B cell (primary cell): ENCODE data around the gene ZNF607. TPM values are rescaled to one million over a fixed set of nuclear protein-coding genes. Genes with fewer than 3 reads are reported as not detected.

ENCODE experiments used
- ATAC-seq: fragments of 200-7000 bp; cut with Tn5 transposase; one replicate; pipeline ENCODE4 v1.10.0; 2021; ENCODE audit warnings: low read depth, mild to moderate bottlenecking, moderate number of reproducible peaks, moderate library complexity
- CTCF ChIA-PET: fragments of 350-600 bp; sonication (Branson Sonifier 250); formaldehyde crosslinking; loops from one replicate; lab custom pipeline; 2021; ENCODE audit warnings: antibody characterized with exemption, inconsistent platforms; lab: Charles Lee
- POLR2A ChIA-PET: fragments of 350-600 bp; sonication (Branson Sonifier 250); formaldehyde crosslinking; loops from one replicate; lab custom pipeline; 2021; ENCODE audit warnings: antibody characterized with exemption; lab: Charles Lee
- DNase-seq: peaks from one replicate; pipeline ENCODE4 v3.0.0; 2013
- H2AFZ ChIP-seq: 2 replicates; pipeline ENCODE4 v1.6.1; 2012; ENCODE audit warnings: mild to moderate bottlenecking, low read depth, low read length; ENCODE audit not compliant: insufficient read depth, poor library complexity, severe bottlenecking
- H3K27ac ChIP-seq, 2 donors: 1 replicate in 1 of 2; 2 replicates in 1 of 2; pipeline ENCODE4 v1.5.1; 2012 to 2013; ENCODE audit warnings: low read length in 2 of 2, mild to moderate bottlenecking in 2 of 2, moderate library complexity in 1 of 2
- H3K27me3 ChIP-seq, 4 experiments: fragments of 200-600 bp in 1 of 4; sonication (generic) in 1 of 4; replicated peaks in 1 of 4; 1 replicate in 2 of 4; 2 replicates in 2 of 4; pipeline versions ENCODE4 v1.6.1 to v1.7.0; 2013 to 2016; ENCODE audit warnings: low read length in 3 of 4, mild to moderate bottlenecking in 2 of 4, mixed read lengths in 1 of 4, moderate library complexity in 1 of 4; ENCODE audit not compliant: insufficient read depth in 4 of 4, control insufficient read depth in 3 of 4; ENCODE audit errors: control extremely low read depth in 1 of 4
- H3K36me3 ChIP-seq, 2 experiments: replicated peaks in 1 of 2; 1 replicate in 1 of 2; 2 replicates in 1 of 2; pipeline versions ENCODE4 v1.6.1 to v1.7.1; 2013; ENCODE audit warnings: low read length in 1 of 2; ENCODE audit not compliant: insufficient read depth in 2 of 2, control insufficient read depth in 1 of 2; ENCODE audit errors: control extremely low read depth in 1 of 2, extremely low read depth in 1 of 2
- H3K4me1 ChIP-seq, 2 donors: fragments of 200-600 bp in 1 of 2; sonication (generic) in 1 of 2; 1 replicate in 1 of 2; 2 replicates in 1 of 2; pipeline versions ENCODE4 v1.5.1 to v1.6.1; 2013 to 2017; ENCODE audit warnings: low read length in 2 of 2; ENCODE audit not compliant: control insufficient read depth in 2 of 2, insufficient read depth in 2 of 2
- H3K4me2 ChIP-seq: replicated peaks from 2 replicates; pipeline ENCODE3; 2012; ENCODE audit warnings: mild to moderate bottlenecking, low read depth, low read length; ENCODE audit not compliant: poor library complexity, severe bottlenecking
- H3K4me3 ChIP-seq, 5 experiments: fragments of 200-600 bp in 1 of 5; sonication (generic) in 1 of 5; 1 replicate in 3 of 5; 2 replicates in 2 of 5; pipeline versions ENCODE4 v1.5.1 to v1.7.0; 2011 to 2016; ENCODE audit warnings: low read length in 4 of 5, mild to moderate bottlenecking in 4 of 5, low read depth in 2 of 5, control low read depth in 1 of 5, moderate library complexity in 1 of 5; ENCODE audit not compliant: insufficient read depth in 1 of 5; ENCODE audit errors: control extremely low read depth in 1 of 5, extremely low read depth in 1 of 5
- H3K79me2 ChIP-seq: fragments of 200-600 bp; sonication (generic); one replicate; pipeline ENCODE4 v1.6.0; 2016; ENCODE audit warnings: low read length; ENCODE audit not compliant: control insufficient read depth, insufficient read depth
- H3K9ac ChIP-seq: fragments of 200-600 bp; sonication (generic); 2 replicates; pipeline ENCODE4 v1.6.1; 2017; ENCODE audit warnings: mild to moderate bottlenecking, low read length, moderate library complexity
- H3K9me3 ChIP-seq, 3 donors: one replicate each; pipeline versions ENCODE4 v1.6.1 to v1.7.1; 2013; ENCODE audit warnings: low read length in 2 of 3; ENCODE audit not compliant: control insufficient read depth in 2 of 3, insufficient read depth in 1 of 3; ENCODE audit errors: control extremely low read depth in 1 of 3
- H4K20me1 ChIP-seq: 2 replicates; pipeline ENCODE4 v1.6.0; 2012; ENCODE audit warnings: mild to moderate bottlenecking, low read length; ENCODE audit not compliant: insufficient read depth, control insufficient read depth, poor library complexity, severe bottlenecking
- H3K27ac Mint-ChIP-seq: one replicate; pipeline ENCODE4 v1.8.0; 2021; ENCODE audit warnings: mixed read lengths
- H3K27me3 Mint-ChIP-seq: one replicate; pipeline ENCODE4 v1.8.0; 2021; ENCODE audit warnings: mixed read lengths
- H3K4me1 Mint-ChIP-seq: one replicate; pipeline ENCODE4 v1.8.0; 2021; ENCODE audit warnings: mixed read lengths
- H3K4me3 Mint-ChIP-seq: one replicate; pipeline ENCODE4 v1.8.0; 2021; ENCODE audit warnings: mixed read lengths
- H3K9me3 Mint-ChIP-seq: one replicate; pipeline ENCODE4 v1.8.0; 2022; ENCODE audit warnings: mixed read lengths; ENCODE audit not compliant: insufficient read depth
- EZH2 ChIP-seq: IDR thresholded peaks from 2 replicates; pipeline ENCODE4 v1.6.1; 2012; ENCODE audit warnings: borderline replicate concordance, low read depth, mild to moderate bottlenecking, moderate library complexity, low read length; ENCODE audit not compliant: insufficient read depth, poor library complexity, severe bottlenecking
- WGBS: methylation state at CpG from one replicate; pipeline ENCODE4 v1.1.5; 2013; ENCODE audit warnings: missing lambda C conversion rate; ENCODE audit not compliant: insufficient coverage; 5-methylcytosine and 5-hydroxymethylcytosine counted together
- intact Hi-C: fragments of 100-400 bp; cut with micrococcal nuclease; formaldehyde crosslinking; loops from one replicate; pipeline ENCODE4 v1.10.0; 2022
- polyA plus RNA-seq: library from polyadenylated mRNA; depleted of rRNA; stranded (reverse); fragments of >200 nt; gene quantifications from 2 replicates; pipeline ENCODE4 v1.2.3, GENCODE V29; 2012
- total RNA-seq, 2 donors: library from RNA; stranded (reverse); fragments of 120-200 nt in 1 of 2; gene quantifications; 1 replicate in 1 of 2; 2 replicates in 1 of 2; pipeline versions ENCODE4 v1.2.3 to v1.2.4, GENCODE V29; 2013 to 2022
- TF ChIP-seq, protein P1 (sequence below): fragments of 200-600 bp; IDR thresholded peaks from one replicate; pipeline ENCODE4 v1.8.0; 2022; ENCODE audit warnings: antibody characterized with exemption, mild to moderate bottlenecking

Gene ZNF607
- total and polyA plus RNA-seq, 2 donors (not counting 1 experiment from before 2014, with no cell fraction given), result 4.4 to 21.5 TPM

DNA sequence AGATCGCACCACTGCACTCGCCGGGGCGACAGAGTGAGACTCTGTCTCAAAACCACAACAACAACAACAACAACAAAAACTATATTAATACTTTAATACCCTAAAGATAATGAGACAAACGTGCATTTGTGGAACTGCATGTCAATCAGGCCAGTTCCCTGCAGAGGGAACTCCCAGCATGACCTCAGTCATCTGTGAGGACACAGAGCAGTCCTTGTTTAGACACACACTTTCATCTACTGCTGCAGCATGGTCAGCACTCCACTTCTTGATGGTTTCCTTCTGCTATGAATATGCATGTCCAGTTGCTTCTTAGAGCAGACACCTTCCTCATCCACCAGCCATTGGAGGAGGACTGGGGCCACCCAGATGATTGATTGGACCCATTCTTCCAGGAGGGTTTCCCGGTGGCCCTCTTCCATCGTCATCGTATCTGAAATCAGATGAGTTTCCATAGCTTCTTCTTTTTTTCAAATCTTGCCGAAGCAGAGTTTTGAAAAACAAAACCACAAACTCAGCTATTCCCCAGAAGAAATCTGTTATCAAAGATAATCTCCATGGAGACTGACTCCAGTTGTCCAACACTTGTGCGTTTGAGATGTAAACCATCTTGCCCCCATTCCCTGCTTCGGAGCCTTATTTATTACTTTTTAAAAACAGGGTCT is 26.5 kb downstream of the ZNF607 start:
- TF ChIP-seq, protein P1, sequence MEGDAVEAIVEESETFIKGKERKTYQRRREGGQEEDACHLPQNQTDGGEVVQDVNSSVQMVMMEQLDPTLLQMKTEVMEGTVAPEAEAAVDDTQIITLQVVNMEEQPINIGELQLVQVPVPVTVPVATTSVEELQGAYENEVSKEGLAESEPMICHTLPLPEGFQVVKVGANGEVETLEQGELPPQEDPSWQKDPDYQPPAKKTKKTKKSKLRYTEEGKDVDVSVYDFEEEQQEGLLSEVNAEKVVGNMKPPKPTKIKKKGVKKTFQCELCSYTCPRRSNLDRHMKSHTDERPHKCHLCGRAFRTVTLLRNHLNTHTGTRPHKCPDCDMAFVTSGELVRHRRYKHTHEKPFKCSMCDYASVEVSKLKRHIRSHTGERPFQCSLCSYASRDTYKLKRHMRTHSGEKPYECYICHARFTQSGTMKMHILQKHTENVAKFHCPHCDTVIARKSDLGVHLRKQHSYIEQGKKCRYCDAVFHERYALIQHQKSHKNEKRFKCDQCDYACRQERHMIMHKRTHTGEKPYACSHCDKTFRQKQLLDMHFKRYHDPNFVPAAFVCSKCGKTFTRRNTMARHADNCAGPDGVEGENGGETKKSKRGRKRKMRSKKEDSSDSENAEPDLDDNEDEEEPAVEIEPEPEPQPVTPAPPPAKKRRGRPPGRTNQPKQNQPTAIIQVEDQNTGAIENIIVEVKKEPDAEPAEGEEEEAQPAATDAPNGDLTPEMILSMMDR, result no peak
- TF ChIP-seq EZH2, result no peak
- 59% methylated on average over 11 of the region's 11 CpGs for WGBS
- Histone ChIP-seq H3K27me3 (no peaks in the 10 kb centered on the region), H4K20me1 (no peaks in the 10 kb centered on the region), H3K4me3 (peak overlapping the region in 1 of 5 experiments; percentile 80), H3K27ac (no peak overlapping the region), H3K4me1 (peaks cover 0 to 4% of the 10 kb centered on the region in 2 donors), H3K36me3 (peaks cover 3% of the 10 kb centered on the region in 2 experiments), H3K79me2 (no peaks in the 10 kb centered on the region), H3K4me2 (no peak overlapping the region), H3K9me3 (peaks cover 0 to 38% (median under 1%) of the 10 kb centered on the region in 3 donors), H2AFZ (peak overlapping the region; percentile 44), H3K9ac (no peak overlapping the region)
- H3K27ac Mint-ChIP-seq, result no peak overlapping the region
- POLR2A ChIA-PET, result interaction anchor here (0.6 to 1.2 kb wide), 2 partner anchors 99 to 826 kb away, joined by 3 to 8 read pairs; partner anchors contain the start of genes ZNF540 and ZNF571
- DNase-seq (peak; percentile 6), ATAC-seq (no peak)
- CTCF ChIA-PET, result interaction anchor here (1.8 kb wide), 1 partner anchor 87 kb away, joined by 4 read pairs; the partner anchor contains the start of gene ZNF573
- H3K4me3 Mint-ChIP-seq, result peak overlapping the region; percentile 32
- peaks cover 6% of the 10 kb centered on the region for H3K9me3 Mint-ChIP-seq
- H3K4me1 Mint-ChIP-seq, result peaks cover 11% of the 10 kb centered on the region
- intact Hi-C loops, result loop anchor here (1.0 to 5.0 kb wide), 6 partner anchors 26 to 322 kb away; partner anchors contain the start of genes ZFP30, ZNF527, ZNF540 and ZNF569
- no peaks in the 10 kb centered on the region for H3K27me3 Mint-ChIP-seq
